ENCODE measurements around the gene MORC3. TPM values are rescaled to one million over a fixed set of nuclear protein-coding genes. Genes with fewer than 3 reads are reported as not detected.

The MORC3 gene
- total and polyA plus RNA-seq, 9 of the 15 experiments (the other 6 are each of a cell fraction or from before 2014, with no cell fraction given) = 12.7 to 53.7 (median 36.0) TPM

GRCh38 chr21:36319767-36320420, at the start of gene MORC3 (continued):
- TF ChIP-seq ZBTB40 (IDR thresholded peaks at IDR 0.05) = peak; percentile 94
- no peak for TF ChIP-seq ZBTB40 (CRISPR knock-in tag; IDR thresholded peaks at IDR 0.05)
- TF ChIP-seq MAFG (tag; conservative IDR thresholded peaks at IDR 0.05) = no peak
- TF ChIP-seq GTF2F1 (IDR thresholded peaks at IDR 0.05; ENCODE audit: low read depth, low read length) = 0 out of 2 replicates have a peak, but pooled peaks have one; percentile 83
- TF ChIP-seq ATF1 (CRISPR knock-in tag; IDR thresholded peaks at IDR 0.05) = no peak
- 0 out of 2 replicates have a peak, but pooled peaks have one; percentile 30 for TF ChIP-seq ATF1 (tag; IDR thresholded peaks at IDR 0.05)
- peak; percentile 70; the same call in 1 of the 2 replicates for TF ChIP-seq PHF8 (IDR thresholded peaks at IDR 0.05; ENCODE audit: borderline replicate concordance, low read length)
- TF ChIP-seq SIN3B (IDR thresholded peaks at IDR 0.05; ENCODE audit: low read depth) = no peak
- peak; percentile 73 to 74; a peak in 3 of 4 replicates for TF ChIP-seq UBTF (IDR thresholded peaks at IDR 0.05; ENCODE audit: borderline replicate concordance in 1 of 2, low read depth in 2 of 2, low read length in 2 of 2)
- no peak for TF ChIP-seq ZNF23 (CRISPR knock-in tag; IDR thresholded peaks at IDR 0.05)
- 0 out of 4 replicates have a peak, but pooled peaks of 1 of the 2 experiments have one; percentile 21 for TF ChIP-seq TRIM24 (IDR thresholded peaks at IDR 0.05)
- peak; percentile 78; the same call in 1 of the 2 replicates for TF ChIP-seq TCF7 (IDR thresholded peaks at IDR 0.05; ENCODE audit: borderline replicate concordance)
- no peak for TF ChIP-seq CTCFL (IDR thresholded peaks at IDR 0.05; ENCODE audit: borderline replicate concordance, insufficient read depth, low read depth, low read length, poor library complexity, severe bottlenecking)
- no peak for TF ChIP-seq CBX5 (IDR thresholded peaks at IDR 0.05; ENCODE audit: borderline replicate concordance, low read depth)
- no peak for TF ChIP-seq NELFE (IDR thresholded peaks at IDR 0.05; ENCODE audit: insufficient read depth, insufficient read length)
